Subcutaneous adipose tissue (tissue), 4 donors: ENCODE data around the gene SLC44A2. TPM values are rescaled to one million over a fixed set of nuclear protein-coding genes. Genes with fewer than 3 reads are reported as not detected.

Experiments used
- CTCF ChIP-seq: fragments of 450-650 bp; IDR thresholded peaks from one replicate; pipeline ENCODE4 v1.5.1; 2016; ENCODE audit warnings: low read depth, mild to moderate bottlenecking, control low read depth, antibody characterized with exemption, moderate library complexity
- total RNA-seq, 4 donors: library from RNA; depleted of rRNA; stranded (reverse); fragments of >200 nt; gene quantifications; one replicate each; pipeline ENCODE4 v1.1.0, GENCODE V29; 2016

Gene SLC44A2
- total RNA-seq, 4 donors from 2014 or later: 52.0 to 112 (median 56.9) TPM

DNA sequence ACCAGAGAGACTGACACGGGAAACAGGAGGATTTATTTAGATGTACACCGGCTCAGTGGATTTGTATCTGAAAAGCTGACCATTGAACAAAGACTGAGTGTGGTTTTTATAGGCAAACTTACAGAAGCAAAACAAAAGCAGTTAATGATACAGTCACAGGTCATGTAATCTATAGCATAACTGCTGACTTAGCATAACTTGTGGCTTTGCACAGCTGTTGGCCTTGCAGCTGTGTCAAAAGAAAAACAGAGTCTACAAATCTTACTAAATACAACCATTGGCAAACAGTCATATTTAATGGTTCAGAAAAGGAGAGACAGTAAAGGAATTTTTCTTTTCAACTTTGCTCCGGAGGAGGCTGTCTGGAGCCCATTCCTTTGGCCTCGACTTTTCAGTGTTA, 26.5 kb downstream of the SLC44A2 start:
- TF ChIP-seq CTCF: no peak

DNA sequence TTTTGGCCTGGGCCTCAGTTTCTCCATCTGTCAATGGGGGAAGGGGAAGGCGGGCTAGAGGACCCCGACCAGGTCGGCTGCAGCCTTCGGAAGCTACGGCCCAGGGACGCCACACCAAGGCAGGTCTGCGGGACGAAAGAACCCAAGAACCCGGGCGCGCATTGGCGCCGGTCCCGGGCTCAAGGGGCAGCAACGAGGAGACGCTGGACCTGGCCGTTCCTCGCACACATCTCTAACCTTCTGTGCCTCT, 28.1 kb downstream of the SLC44A2 start:
- TF ChIP-seq CTCF: no peak

DNA sequence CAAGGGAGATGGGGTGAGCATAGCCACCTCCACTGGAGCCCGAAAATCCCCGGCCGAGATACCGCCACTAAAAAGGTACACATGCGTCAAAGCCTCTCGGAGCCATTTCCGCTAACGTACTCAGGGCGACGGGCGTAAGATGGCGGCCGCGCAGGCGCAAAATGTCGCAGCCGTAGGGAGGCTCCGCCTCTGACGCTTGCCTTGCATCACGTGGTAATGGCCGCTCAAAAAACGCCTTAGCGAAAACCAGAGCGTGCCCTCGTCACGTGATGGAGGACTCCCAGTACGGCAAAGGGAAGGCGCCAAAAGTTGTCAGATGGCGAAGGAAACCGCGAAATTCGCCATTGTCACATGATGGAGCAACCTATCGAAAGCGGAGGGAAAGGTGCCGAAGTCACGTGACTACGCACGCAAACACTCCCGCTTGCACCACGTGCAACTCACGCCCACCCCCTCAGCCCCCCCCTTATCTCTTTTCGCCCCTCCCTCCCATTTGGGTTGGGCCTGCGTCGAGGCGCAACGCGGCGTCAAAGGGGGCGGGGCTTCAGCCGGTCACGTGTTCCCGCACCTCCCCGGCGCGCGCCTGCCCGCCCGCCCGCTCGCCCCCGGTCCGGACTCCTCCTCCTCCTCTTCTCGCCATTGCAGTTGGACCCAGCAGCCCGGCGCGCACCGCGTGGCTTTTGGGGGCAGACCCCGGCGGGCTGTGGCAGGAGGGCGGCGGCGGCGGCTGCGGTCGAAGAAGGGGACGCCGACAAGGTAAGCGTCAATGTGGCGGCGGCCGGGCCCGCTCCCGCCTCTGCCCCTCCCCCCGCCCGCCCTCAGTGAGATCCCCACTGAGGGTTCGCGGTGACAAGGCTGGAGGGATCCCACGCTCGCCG, 28.6 kb downstream of the SLC44A2 start, which contains the start of gene ILF3:
TSS of gene ILF3 (plus strand) at position 615 of the 878 bp plus-strand sequence. CDS start 16,260 bp downstream, outside the sequence.
- TF ChIP-seq CTCF: no peak

- no peak for TF ChIP-seq CTCF
These were observed 29.5 kb downstream of the SLC44A2 start for GRCh38 chr19:10654610-10655456.

- no peak for TF ChIP-seq CTCF
These were observed 30.3 kb downstream of the SLC44A2 start for GRCh38 chr19:10655457-10656312.

DNA sequence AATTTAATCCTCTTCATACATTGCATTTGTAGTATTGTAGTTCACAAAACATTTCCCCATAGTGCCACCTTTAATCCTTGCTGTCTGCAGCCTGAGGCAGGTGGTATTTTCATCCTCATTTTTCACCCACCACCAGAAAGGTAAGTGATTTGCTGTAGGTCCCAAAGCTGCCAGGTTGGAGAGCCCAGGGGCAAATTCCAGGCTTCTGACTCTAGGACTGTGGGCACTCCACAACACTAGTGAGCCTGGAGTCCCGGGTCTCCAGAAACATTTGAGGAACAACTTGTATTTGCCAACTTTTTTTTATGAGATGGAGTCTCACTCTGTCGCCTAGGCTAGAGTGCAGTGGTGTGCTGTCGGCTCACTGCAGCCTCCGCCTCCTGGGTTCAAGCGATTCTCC, 35.0 kb downstream of the SLC44A2 start:
- no peak for TF ChIP-seq CTCF
